ENCODE measurements around the gene NRDE2.

Gene NRDE2

GRCh38 chr14:90319634-90320541 is 11.9 kb downstream of the NRDE2 start:
- WGBS (ENCODE audit: insufficient coverage) = no CpG with 5 or more reads among the region's 6 CpGs
- Histone ChIP-seq H3K4me3 (ENCODE audit: control insufficient read depth in 1 of 7, extremely low read depth in 1 of 7, insufficient read depth in 4 of 7, low read depth in 2 of 7, low read length in 6 of 7) (no peak overlapping the region), H3K9me3 (ENCODE audit: control extremely low read depth in 1 of 5, control insufficient read depth in 4 of 5, insufficient read depth in 2 of 5, low read depth in 1 of 5, low read length in 4 of 5) (peaks cover 0 to 3% (median 0%) of the 10 kb centered on the region in 5 experiments), H3K36me3 (ENCODE audit: control insufficient read depth in 4 of 4, insufficient read depth in 4 of 4, low read length in 3 of 4) (peaks cover 7 to 20% (median 17%) of the 10 kb centered on the region in 4 experiments), H3K27me3 (replicated peaks in 2 of 5; ENCODE audit: control insufficient read depth in 4 of 5, insufficient read depth in 5 of 5, low read length in 4 of 5) (no peaks in the 10 kb centered on the region), H3K27ac (ENCODE audit: insufficient read depth in 1 of 2, low read depth in 1 of 2, low read length in 2 of 2, poor library complexity in 1 of 2, severe bottlenecking in 2 of 2) (no peak overlapping the region), H3K4me1 (ENCODE audit: control extremely low read depth in 1 of 4, control insufficient read depth in 4 of 4, insufficient read depth in 4 of 4, low read length in 3 of 4) (no peaks in the 10 kb centered on the region)
- CTCF ChIA-PET = interaction anchor here (1.1 kb wide), 1 partner anchor 12 kb away, joined by 4 read pairs; no protein-coding TSS in a partner anchor
- no peak for DNase-seq
- POLR2A ChIA-PET = no interaction called here

DNA sequence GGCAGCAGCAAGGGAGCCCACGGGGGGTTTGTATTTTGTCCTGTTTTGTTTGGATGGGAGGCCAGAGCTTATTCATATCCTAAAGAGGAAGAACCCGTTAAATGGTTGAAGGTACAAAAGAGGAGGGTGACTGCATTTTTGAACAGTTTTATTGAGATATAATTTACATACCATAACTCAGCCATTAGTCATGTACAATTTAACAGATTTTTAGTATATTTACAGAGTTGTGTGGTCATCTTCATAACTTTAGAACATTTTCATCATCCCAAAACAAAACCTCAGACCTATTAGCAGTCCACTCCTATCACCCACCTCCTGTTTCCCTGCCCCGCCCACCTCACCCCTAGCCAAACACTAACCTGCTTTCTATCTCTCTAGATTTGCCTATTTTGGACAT is 12.6 kb downstream of the NRDE2 start:
- DNase-seq = no peak
- Histone ChIP-seq H3K9me3 (ENCODE audit: control extremely low read depth in 1 of 5, control insufficient read depth in 4 of 5, insufficient read depth in 2 of 5, low read depth in 1 of 5, low read length in 4 of 5) (peaks cover 0 to 3% (median 0%) of the 10 kb centered on the region in 5 experiments), H3K4me1 (ENCODE audit: control extremely low read depth in 1 of 4, control insufficient read depth in 4 of 4, insufficient read depth in 4 of 4, low read length in 3 of 4) (no peaks in the 10 kb centered on the region), H3K27ac (ENCODE audit: insufficient read depth in 1 of 2, low read depth in 1 of 2, low read length in 2 of 2, poor library complexity in 1 of 2, severe bottlenecking in 2 of 2) (no peak overlapping the region), H3K36me3 (ENCODE audit: control insufficient read depth in 4 of 4, insufficient read depth in 4 of 4, low read length in 3 of 4) (peaks cover 7 to 24% (median 18%) of the 10 kb centered on the region in 4 experiments), H3K4me3 (ENCODE audit: control insufficient read depth in 1 of 7, extremely low read depth in 1 of 7, insufficient read depth in 4 of 7, low read depth in 2 of 7, low read length in 6 of 7) (no peak overlapping the region), H3K27me3 (replicated peaks in 2 of 5; ENCODE audit: control insufficient read depth in 4 of 5, insufficient read depth in 5 of 5, low read length in 4 of 5) (no peaks in the 10 kb centered on the region)
- ChIA-PET POLR2A (no interaction called here), CTCF (interaction anchor here (1.1 kb wide), 1 partner anchor 12 kb away, joined by 4 read pairs; no protein-coding TSS in a partner anchor)
- WGBS (ENCODE audit: insufficient coverage) = 79% methylated on average over 2 of the region's 3 CpGs

DNA sequence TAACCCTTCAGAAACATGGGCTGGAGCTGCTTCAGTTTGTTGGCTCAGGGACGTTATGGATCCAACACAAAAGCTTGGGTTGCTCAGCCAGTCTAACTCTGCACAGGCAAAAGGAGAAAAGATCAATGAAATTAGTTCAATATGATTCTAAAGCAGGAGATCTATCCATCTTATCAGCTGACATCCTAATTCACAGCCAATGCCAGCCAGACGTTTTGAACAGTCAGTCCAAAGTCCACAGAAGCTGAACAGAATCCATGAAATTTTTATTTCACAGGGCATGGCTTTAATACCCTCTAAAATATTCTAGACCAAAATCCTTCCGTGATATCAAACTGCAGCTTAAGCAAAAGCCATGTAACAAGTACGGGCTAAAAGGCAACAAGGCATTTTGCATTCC is 13.7 kb downstream of the NRDE2 start:
- Histone ChIP-seq H3K4me3 (ENCODE audit: control insufficient read depth in 1 of 7, extremely low read depth in 1 of 7, insufficient read depth in 4 of 7, low read depth in 2 of 7, low read length in 6 of 7) (no peak overlapping the region), H3K27me3 (replicated peaks in 2 of 5; ENCODE audit: control insufficient read depth in 4 of 5, insufficient read depth in 5 of 5, low read length in 4 of 5) (no peaks in the 10 kb centered on the region), H3K27ac (ENCODE audit: insufficient read depth in 1 of 2, low read depth in 1 of 2, low read length in 2 of 2, poor library complexity in 1 of 2, severe bottlenecking in 2 of 2) (no peak overlapping the region), H3K9me3 (ENCODE audit: control extremely low read depth in 1 of 5, control insufficient read depth in 4 of 5, insufficient read depth in 2 of 5, low read depth in 1 of 5, low read length in 4 of 5) (peaks cover 0 to 3% (median 0%) of the 10 kb centered on the region in 5 experiments), H3K4me1 (ENCODE audit: control extremely low read depth in 1 of 4, control insufficient read depth in 4 of 4, insufficient read depth in 4 of 4, low read length in 3 of 4) (no peaks in the 10 kb centered on the region), H3K36me3 (ENCODE audit: control insufficient read depth in 4 of 4, insufficient read depth in 4 of 4, low read length in 3 of 4) (peaks cover 13 to 33% (median 27%) of the 10 kb centered on the region in 4 experiments)
- no peak for DNase-seq
- ChIA-PET CTCF (interaction anchor here (1.5 kb wide), 1 partner anchor 82 kb away, joined by 4 read pairs; no protein-coding TSS in a partner anchor), POLR2A (interaction anchor here (0.7 kb wide), 1 partner anchor 239 kb away, joined by 3 read pairs; no protein-coding TSS in a partner anchor)
- WGBS (ENCODE audit: insufficient coverage) = 100% methylated on average over 3 of the region's 4 CpGs

DNA sequence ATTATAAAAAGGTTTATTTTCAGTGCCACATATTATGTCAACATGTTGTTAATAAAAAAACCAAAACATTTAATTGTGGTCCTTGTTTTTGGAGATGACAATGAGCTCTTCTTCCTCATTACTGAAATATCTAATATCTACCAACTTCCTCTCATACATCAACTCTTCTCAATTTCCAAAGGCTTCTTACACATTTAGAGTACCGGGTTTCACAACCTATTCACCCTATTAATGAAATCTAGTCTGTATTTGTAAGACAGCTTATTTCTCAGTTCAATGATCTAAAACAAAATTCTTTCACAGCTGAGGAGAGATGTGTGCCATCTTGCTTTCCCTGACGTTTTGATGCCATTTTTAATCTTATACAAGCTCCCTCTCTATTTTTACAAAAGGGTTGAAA is 14.5 kb downstream of the NRDE2 start:
- no peak for DNase-seq
- ChIA-PET POLR2A (no interaction called here), CTCF (interaction anchor here (1.2 to 1.5 kb wide), 2 partner anchors 16 to 83 kb away, joined by 3 to 4 read pairs; no protein-coding TSS in a partner anchor)
- no peaks in the 10 kb centered on the region for H3K4me1 ChIP-seq (ENCODE audit: control extremely low read depth in 1 of 4, control insufficient read depth in 4 of 4, insufficient read depth in 4 of 4, low read length in 3 of 4)
- H3K36me3 ChIP-seq (ENCODE audit: control insufficient read depth in 4 of 4, insufficient read depth in 4 of 4, low read length in 3 of 4) = peaks cover 13 to 38% (median 29%) of the 10 kb centered on the region in 4 experiments
- no peak overlapping the region for H3K27ac ChIP-seq (ENCODE audit: insufficient read depth in 1 of 2, low read depth in 1 of 2, low read length in 2 of 2, poor library complexity in 1 of 2, severe bottlenecking in 2 of 2)
- no peak overlapping the region for H3K4me3 ChIP-seq (ENCODE audit: control insufficient read depth in 1 of 7, extremely low read depth in 1 of 7, insufficient read depth in 4 of 7, low read depth in 2 of 7, low read length in 6 of 7)
- no peaks in the 10 kb centered on the region for H3K27me3 ChIP-seq (replicated peaks in 2 of 5; ENCODE audit: control insufficient read depth in 4 of 5, insufficient read depth in 5 of 5, low read length in 4 of 5)
- no CpG with 5 or more reads among the region's 2 CpGs for WGBS (ENCODE audit: insufficient coverage)
- H3K9me3 ChIP-seq (ENCODE audit: control extremely low read depth in 1 of 5, control insufficient read depth in 4 of 5, insufficient read depth in 2 of 5, low read depth in 1 of 5, low read length in 4 of 5) = peaks cover 0 to 3% (median 0%) of the 10 kb centered on the region in 5 experiments

DNA sequence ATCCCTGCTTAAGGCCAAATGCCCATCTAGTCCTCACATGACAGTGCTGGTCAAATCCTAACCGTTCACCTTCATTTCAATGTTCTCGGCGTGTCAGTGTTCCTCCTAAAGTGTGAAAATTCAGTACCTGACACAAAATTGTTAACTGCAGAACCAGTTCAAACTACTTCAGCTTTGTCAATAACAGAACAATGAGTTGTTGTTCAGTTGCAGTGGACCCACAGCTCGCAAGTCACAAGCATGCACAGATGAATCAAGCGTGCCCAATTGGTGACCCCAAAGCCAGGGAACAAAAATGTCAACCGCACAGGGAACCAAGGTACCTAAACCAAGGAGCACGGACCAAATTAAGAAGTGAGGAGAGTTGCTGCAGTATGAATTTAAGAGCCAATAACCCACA is 23.2 kb downstream of the NRDE2 start:
- WGBS (ENCODE audit: insufficient coverage) = 96% methylated on average over 7 of the region's 7 CpGs
- ChIA-PET POLR2A (interaction anchor here (0.6 kb wide), 1 partner anchor 26 kb away, joined by 3 read pairs; no protein-coding TSS in a partner anchor), CTCF (no interaction called here)
- peaks cover 15 to 72% (median 44%) of the 10 kb centered on the region in 4 experiments for H3K36me3 ChIP-seq (ENCODE audit: control insufficient read depth in 4 of 4, insufficient read depth in 4 of 4, low read length in 3 of 4)
- no peak overlapping the region for H3K27ac ChIP-seq (ENCODE audit: insufficient read depth in 1 of 2, low read depth in 1 of 2, low read length in 2 of 2, poor library complexity in 1 of 2, severe bottlenecking in 2 of 2)
- no peak for DNase-seq
- H3K4me3 ChIP-seq (ENCODE audit: control insufficient read depth in 1 of 7, extremely low read depth in 1 of 7, insufficient read depth in 4 of 7, low read depth in 2 of 7, low read length in 6 of 7) = no peak overlapping the region
- no peaks in the 10 kb centered on the region for H3K9me3 ChIP-seq (ENCODE audit: control extremely low read depth in 1 of 5, control insufficient read depth in 4 of 5, insufficient read depth in 2 of 5, low read depth in 1 of 5, low read length in 4 of 5)
- no peaks in the 10 kb centered on the region for H3K4me1 ChIP-seq (ENCODE audit: control extremely low read depth in 1 of 4, control insufficient read depth in 4 of 4, insufficient read depth in 4 of 4, low read length in 3 of 4)
- no peaks in the 10 kb centered on the region for H3K27me3 ChIP-seq (replicated peaks in 2 of 5; ENCODE audit: control insufficient read depth in 4 of 5, insufficient read depth in 5 of 5, low read length in 4 of 5)

DNA sequence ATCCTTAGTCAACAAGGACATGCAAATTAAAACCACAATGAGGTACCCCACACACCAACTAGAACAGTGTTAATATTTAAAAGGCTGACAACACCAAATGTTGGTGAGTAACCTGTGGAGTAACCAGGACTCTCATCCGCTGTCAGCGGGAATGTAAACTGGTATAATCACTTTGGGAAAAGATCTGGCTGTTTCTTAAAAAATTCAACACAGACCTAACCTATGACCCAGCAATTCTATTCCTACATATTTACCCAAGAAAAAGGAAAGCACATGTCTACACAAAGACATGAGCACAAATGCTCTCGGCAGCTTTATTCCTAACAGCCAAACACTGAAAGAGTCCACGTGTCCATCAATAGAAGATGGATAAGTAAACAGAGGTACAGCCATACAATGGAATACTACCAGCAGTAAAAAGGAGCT is 26.6 kb downstream of the NRDE2 start:
- H3K27me3 ChIP-seq (replicated peaks in 2 of 5; ENCODE audit: control insufficient read depth in 4 of 5, insufficient read depth in 5 of 5, low read length in 4 of 5) = no peaks in the 10 kb centered on the region
- ChIA-PET CTCF (no interaction called here), POLR2A (no interaction called here)
- no peak overlapping the region for H3K4me3 ChIP-seq (ENCODE audit: control insufficient read depth in 1 of 7, extremely low read depth in 1 of 7, insufficient read depth in 4 of 7, low read depth in 2 of 7, low read length in 6 of 7)
- H3K9me3 ChIP-seq (ENCODE audit: control extremely low read depth in 1 of 5, control insufficient read depth in 4 of 5, insufficient read depth in 2 of 5, low read depth in 1 of 5, low read length in 4 of 5) = no peaks in the 10 kb centered on the region
- no peak for DNase-seq
- H3K27ac ChIP-seq (ENCODE audit: insufficient read depth in 1 of 2, low read depth in 1 of 2, low read length in 2 of 2, poor library complexity in 1 of 2, severe bottlenecking in 2 of 2) = no peak overlapping the region
- H3K4me1 ChIP-seq (ENCODE audit: control extremely low read depth in 1 of 4, control insufficient read depth in 4 of 4, insufficient read depth in 4 of 4, low read length in 3 of 4) = peaks cover 3 to 11% (median 4%) of the 10 kb centered on the region in 4 experiments
- H3K36me3 ChIP-seq (ENCODE audit: control insufficient read depth in 4 of 4, insufficient read depth in 4 of 4, low read length in 3 of 4) = peaks cover 14 to 61% (median 38%) of the 10 kb centered on the region in 4 experiments
- WGBS (ENCODE audit: insufficient coverage) = 83% methylated on average over 1 of the region's 4 CpGs

GRCh38 chr14:90304502-90304901 is 27.2 kb downstream of the NRDE2 start:
- peaks cover 14 to 61% (median 35%) of the 10 kb centered on the region in 4 experiments for H3K36me3 ChIP-seq (ENCODE audit: control insufficient read depth in 4 of 4, insufficient read depth in 4 of 4, low read length in 3 of 4)
- H3K4me3 ChIP-seq (ENCODE audit: control insufficient read depth in 1 of 7, extremely low read depth in 1 of 7, insufficient read depth in 4 of 7, low read depth in 2 of 7, low read length in 6 of 7) = no peak overlapping the region
- ChIA-PET CTCF (no interaction called here), POLR2A (no interaction called here)
- no peak for DNase-seq
- H3K4me1 ChIP-seq (ENCODE audit: control extremely low read depth in 1 of 4, control insufficient read depth in 4 of 4, insufficient read depth in 4 of 4, low read length in 3 of 4) = peaks cover 7 to 18% (median 9%) of the 10 kb centered on the region in 4 experiments
- no peaks in the 10 kb centered on the region for H3K9me3 ChIP-seq (ENCODE audit: control extremely low read depth in 1 of 5, control insufficient read depth in 4 of 5, insufficient read depth in 2 of 5, low read depth in 1 of 5, low read length in 4 of 5)
- H3K27ac ChIP-seq (ENCODE audit: insufficient read depth in 1 of 2, low read depth in 1 of 2, low read length in 2 of 2, poor library complexity in 1 of 2, severe bottlenecking in 2 of 2) = no peak overlapping the region
- no peaks in the 10 kb centered on the region for H3K27me3 ChIP-seq (replicated peaks in 2 of 5; ENCODE audit: control insufficient read depth in 4 of 5, insufficient read depth in 5 of 5, low read length in 4 of 5)

Measured in common myeloid progenitor, CD34-positive (primary cell).